Spleen (tissue), 7 donors: ENCODE measurements around the gene ING4.

Source experiments
- POLR2A ChIP-seq, 3 donors: fragments of 450-650 bp; IDR thresholded peaks; one replicate each; pipeline ENCODE4 v1.5.1; 2017; ENCODE audit warnings: antibody characterized with exemption in 3 of 3, mild to moderate bottlenecking in 1 of 3
- POLR2AphosphoS5 ChIP-seq, 3 donors: sonication (generic); formaldehyde crosslinking; IDR thresholded peaks; one replicate each; pipeline ENCODE4 v1.5.1; 2017; ENCODE audit warnings: antibody characterized with exemption in 3 of 3
- TF ChIP-seq, protein P1 (sequence below), 11 experiments: fragments of 200-600 bp in 7 of 11; fragments of 450-650 bp in 4 of 11; sonication (generic) in 4 of 11; IDR thresholded peaks in 8 of 11; conservative IDR thresholded peaks in 3 of 11; 1 replicate in 7 of 11; 2 replicates in 4 of 11; pipeline versions ENCODE4 v1.4.0 to v1.8.0; 2016 to 2021; ENCODE audit warnings: antibody characterized with exemption in 11 of 11, inconsistent platforms in 4 of 11, mild to moderate bottlenecking in 1 of 11
- donor health status: DM: no; HTN: no; CAD: no; lungs with moderate emphysema.
- donor health status: DM: no; HTN: no; CAD: no.
- donor health status: DM: no; HTN: no; CAD: no.

DNA sequence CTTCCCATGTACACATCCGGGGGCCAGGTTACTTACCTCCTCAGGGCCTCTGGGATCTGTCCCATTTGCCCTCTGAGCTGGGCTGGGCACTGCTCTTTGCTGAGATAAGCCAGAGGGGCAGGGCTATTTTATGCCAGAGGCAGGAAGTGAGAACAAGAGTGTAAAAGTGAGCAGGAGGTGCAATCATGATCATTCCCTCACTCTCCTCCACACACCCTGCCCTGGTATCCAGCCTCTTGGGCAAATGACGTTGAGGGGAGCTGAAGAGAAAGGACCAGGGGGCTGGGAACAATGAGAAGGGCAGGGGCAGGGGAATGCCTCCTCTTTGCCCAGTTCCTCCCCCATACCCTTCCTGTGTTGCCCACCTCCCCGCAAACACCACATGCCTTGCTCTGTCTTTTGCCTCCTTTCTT is 31.4 kb downstream of the ING4 start:
- TF ChIP-seq, protein P1, sequence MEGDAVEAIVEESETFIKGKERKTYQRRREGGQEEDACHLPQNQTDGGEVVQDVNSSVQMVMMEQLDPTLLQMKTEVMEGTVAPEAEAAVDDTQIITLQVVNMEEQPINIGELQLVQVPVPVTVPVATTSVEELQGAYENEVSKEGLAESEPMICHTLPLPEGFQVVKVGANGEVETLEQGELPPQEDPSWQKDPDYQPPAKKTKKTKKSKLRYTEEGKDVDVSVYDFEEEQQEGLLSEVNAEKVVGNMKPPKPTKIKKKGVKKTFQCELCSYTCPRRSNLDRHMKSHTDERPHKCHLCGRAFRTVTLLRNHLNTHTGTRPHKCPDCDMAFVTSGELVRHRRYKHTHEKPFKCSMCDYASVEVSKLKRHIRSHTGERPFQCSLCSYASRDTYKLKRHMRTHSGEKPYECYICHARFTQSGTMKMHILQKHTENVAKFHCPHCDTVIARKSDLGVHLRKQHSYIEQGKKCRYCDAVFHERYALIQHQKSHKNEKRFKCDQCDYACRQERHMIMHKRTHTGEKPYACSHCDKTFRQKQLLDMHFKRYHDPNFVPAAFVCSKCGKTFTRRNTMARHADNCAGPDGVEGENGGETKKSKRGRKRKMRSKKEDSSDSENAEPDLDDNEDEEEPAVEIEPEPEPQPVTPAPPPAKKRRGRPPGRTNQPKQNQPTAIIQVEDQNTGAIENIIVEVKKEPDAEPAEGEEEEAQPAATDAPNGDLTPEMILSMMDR (IDR thresholded peaks at IDR 0.05 in 8 of 11, conservative IDR thresholded peaks at IDR 0.05 in 3 of 11) = no peak
- TF ChIP-seq POLR2A (IDR thresholded peaks at IDR 0.05) = peak in 1 of 3 donors; percentile 6
- TF ChIP-seq POLR2AphosphoS5 (IDR thresholded peaks at IDR 0.05) = peak in 2 of 3 donors; percentile 41 to 71
